Astrocyte of the spinal cord (primary cell): Measurements from ENCODE around the gene ANKRD16.
"Not testable (repeated sequence)": the region's sequence is repeated elsewhere in the genome, so short reads cannot be mapped to it uniquely, and the experiment has no call there.

ENCODE experiments used
- DNase-seq: peaks from one replicate; pipeline ENCODE4 v3.0.0; 2011; ENCODE audit warnings: low read depth, low spot score
- H3K4me3 ChIP-seq: 2 replicates; pipeline ENCODE4 v1.5.1; 2011; ENCODE audit warnings: low read depth, mild to moderate bottlenecking, low read length, moderate library complexity
- in situ Hi-C: cut with HindIII; loops from 2 replicates; pipeline ENCODE4 v1.10.0; 2017; ENCODE audit warnings: low sequenced_read_pairs
- TF ChIP-seq, protein P1 (sequence below): IDR thresholded peaks from 2 replicates; pipeline ENCODE4 v1.5.1; 2012; ENCODE audit warnings: low read depth, mild to moderate bottlenecking, low read length, inconsistent platforms

Gene ANKRD16

GRCh38 chr10:5888351-5888750 is 1.3 kb downstream of the ANKRD16 start:
- H3K4me3 ChIP-seq, result peak overlapping the region; percentile 63
- DNase-seq, result peak; percentile 13
- in situ Hi-C loops, result no loop called here
- TF ChIP-seq, protein P1, sequence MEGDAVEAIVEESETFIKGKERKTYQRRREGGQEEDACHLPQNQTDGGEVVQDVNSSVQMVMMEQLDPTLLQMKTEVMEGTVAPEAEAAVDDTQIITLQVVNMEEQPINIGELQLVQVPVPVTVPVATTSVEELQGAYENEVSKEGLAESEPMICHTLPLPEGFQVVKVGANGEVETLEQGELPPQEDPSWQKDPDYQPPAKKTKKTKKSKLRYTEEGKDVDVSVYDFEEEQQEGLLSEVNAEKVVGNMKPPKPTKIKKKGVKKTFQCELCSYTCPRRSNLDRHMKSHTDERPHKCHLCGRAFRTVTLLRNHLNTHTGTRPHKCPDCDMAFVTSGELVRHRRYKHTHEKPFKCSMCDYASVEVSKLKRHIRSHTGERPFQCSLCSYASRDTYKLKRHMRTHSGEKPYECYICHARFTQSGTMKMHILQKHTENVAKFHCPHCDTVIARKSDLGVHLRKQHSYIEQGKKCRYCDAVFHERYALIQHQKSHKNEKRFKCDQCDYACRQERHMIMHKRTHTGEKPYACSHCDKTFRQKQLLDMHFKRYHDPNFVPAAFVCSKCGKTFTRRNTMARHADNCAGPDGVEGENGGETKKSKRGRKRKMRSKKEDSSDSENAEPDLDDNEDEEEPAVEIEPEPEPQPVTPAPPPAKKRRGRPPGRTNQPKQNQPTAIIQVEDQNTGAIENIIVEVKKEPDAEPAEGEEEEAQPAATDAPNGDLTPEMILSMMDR, result no peak

DNA sequence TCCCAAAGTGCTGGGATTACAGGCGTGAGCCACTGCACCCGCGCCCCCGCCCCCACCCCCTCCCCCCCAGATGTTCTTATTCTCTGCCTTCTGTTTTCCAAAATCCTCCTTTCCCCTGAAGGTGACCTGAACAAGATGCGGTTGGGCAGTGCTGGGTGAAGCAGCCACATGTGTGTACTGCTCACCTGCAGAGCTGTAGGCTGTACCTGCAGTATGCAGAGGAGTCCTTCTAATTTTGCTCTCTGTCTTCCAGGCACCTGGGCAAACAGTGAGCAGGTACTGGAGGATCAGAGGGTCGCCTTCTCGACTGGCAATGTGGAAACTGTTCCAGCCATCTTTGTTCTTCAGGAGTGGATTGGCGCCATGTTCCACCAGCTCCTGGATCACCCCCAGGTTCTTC is 2.1 kb downstream of the ANKRD16 start:
- TF ChIP-seq, protein P1, result no peak
- no peak for DNase-seq
- no peak overlapping the region for H3K4me3 ChIP-seq
- in situ Hi-C loops, result no loop called here

DNA sequence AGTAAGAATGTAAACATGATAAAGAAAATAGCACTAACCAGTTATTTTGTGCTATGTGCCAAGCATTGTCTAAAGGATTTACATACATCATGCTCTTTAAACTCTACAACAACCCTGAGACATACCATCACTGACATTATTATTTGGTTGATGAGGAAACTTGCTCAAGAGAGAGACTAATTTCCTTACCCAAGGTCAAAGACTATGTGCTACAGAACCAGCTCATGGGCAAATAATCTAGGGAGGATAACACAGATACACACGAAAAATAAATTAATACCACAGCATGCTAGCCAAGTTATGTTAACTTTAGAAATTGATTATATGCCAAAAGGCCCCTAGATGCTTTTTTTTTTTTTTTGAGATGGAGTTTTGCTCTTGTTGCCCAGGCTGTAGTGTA is 2.7 kb downstream of the ANKRD16 start:
- no peak overlapping the region for H3K4me3 ChIP-seq
- DNase-seq, result no peak
- in situ Hi-C loops, result no loop called here
- TF ChIP-seq, protein P1, result no peak

GRCh38 chr10:5885619-5886018 is 4.1 kb downstream of the ANKRD16 start:
- in situ Hi-C loops, result no loop called here
- H3K4me3 ChIP-seq, result no peak overlapping the region
- no peak for DNase-seq
- TF ChIP-seq, protein P1, result no peak

DNA sequence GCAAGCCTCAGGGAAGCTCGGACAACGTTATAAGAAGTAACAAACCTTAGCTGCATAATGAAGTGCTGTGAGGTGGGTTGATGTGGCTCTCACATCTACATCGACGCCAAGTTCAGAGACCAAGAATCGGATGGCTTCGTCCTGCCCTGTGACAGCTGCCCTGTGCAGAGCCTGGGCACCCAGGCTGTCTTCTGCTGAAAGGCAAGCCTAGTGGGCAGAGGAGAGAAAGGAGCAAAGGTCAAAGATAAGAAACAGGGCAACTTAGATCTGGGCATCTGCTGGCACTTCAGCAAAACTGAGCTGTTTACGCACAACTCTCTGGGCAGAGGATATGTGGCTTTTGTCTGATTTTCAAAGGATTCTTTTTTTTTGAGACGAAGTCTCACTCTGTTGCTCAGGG is 6.7 kb downstream of the ANKRD16 start:
- in situ Hi-C loops, result no loop called here
- DNase-seq, result no peak
- no peak overlapping the region for H3K4me3 ChIP-seq
- TF ChIP-seq, protein P1, result no peak

- DNase-seq, H3K4me3 ChIP-seq, in situ Hi-C loops: not testable (repeated sequence)
Measured at GRCh38 chr10:5877041-5877440, 12.7 kb downstream of the ANKRD16 start.

DNA sequence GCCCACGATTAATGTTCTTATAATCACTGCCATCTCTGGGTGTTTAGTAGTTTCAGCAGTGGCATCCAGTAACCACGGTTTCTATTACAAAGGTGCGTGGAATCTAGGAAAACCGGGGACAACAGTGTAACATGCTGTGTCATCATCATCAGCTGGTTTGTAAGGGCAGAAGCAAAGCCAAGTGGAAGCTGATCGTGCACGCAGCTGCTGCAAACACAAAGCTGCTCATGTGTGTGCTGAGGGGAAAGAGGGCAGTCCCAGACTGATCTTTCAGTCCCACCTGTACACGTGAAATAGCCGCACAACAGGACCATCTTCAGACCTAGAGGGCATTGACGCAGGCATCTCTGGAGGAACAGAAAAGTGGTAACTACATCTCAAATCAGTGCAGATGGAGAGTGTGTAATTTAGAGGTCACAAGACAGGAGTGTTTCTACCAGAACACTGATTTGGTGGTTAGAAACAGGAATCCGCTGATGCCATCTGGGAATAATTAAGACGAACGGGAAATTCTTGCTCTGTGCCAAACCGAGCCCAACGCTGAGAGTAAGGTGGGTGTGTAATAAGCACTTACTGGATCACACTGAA is 13.4 kb downstream of the ANKRD16 start:
- no peak overlapping the region for H3K4me3 ChIP-seq
- TF ChIP-seq, protein P1, result no peak
- in situ Hi-C loops, result no loop called here
- peak; percentile 59 for DNase-seq
